Hematopoietic multipotent progenitor cell treated with erythropoietin and hydrocortisone succinate and interleukin-3 and kit ligand, for 17 days (in vitro differentiated cells): ENCODE results near the gene XRRA1.

ENCODE experiments used
- DNase-seq: peaks from one replicate; pipeline ENCODE4 v3.0.0-alpha.2; 2015; ENCODE audit warnings: low spot score

XRRA1 gene

DNA sequence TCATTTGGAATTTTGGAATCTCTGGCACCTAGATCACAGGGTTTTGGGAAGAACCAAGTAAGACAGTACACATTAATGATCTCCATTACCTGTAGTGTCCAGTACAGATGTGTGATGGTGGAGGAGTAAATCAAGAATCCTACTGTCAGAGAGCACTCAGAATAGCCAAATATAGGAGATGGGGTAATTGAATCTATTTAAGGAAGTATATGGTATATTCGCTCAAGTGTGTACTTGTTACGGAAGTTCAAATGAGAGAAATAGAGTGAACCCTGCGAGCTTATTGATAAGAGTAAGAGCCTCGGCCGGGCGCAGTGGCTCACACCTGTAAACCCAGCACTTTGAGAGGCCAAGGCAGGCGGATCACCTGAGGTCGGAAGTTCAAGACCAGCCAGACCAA lies 2.3 kb upstream of the XRRA1 start:
- no peak for DNase-seq

DNA sequence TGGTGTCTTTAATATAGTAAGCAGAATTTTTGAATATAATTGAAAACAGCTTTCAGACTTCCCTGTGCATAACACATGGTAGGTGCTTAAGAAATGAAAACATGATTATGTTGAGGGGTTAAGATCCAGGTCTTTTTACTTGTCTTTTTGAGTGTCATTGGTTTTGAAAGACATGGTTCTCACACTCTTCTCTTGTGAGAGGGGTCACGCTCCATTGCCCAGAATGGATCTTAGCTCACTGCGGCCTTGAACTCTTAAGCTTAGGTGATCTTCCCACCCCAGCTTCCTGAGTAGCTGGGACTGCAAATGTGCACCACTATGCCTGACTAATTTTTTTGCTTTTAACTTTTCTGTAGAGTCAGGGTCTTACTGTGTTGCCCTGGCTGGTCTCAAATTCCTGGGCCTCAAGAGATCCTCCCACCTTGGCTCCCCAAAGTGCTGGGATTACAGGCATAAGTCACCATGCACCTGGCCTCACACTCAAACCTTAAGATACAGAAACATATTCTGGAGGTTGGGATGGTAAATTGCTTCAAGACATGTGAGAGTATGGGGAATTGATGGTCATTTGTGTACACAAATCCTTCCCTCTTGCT lies 1.6 kb upstream of the XRRA1 start:
- no peak for DNase-seq

DNA sequence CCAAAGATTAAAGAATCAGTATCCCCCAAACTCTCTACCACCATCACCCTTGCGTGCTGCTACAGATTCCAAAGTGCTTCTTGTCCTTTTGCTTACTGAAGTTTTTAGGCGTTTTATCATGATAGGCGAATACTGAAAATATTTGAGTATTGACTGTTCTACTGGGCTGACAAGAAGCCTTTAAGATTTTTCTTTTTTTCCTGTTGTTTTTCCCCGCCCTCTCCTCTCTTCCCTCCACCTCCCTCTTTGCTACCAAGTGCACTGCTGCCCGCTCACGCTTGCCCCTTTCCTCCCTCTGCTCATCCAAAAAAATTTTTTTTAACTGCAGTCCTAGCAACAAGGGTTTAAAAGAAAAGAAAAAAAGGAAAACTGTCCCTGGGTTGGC lies 854 bp upstream of the XRRA1 start:
- no peak for DNase-seq

DNA sequence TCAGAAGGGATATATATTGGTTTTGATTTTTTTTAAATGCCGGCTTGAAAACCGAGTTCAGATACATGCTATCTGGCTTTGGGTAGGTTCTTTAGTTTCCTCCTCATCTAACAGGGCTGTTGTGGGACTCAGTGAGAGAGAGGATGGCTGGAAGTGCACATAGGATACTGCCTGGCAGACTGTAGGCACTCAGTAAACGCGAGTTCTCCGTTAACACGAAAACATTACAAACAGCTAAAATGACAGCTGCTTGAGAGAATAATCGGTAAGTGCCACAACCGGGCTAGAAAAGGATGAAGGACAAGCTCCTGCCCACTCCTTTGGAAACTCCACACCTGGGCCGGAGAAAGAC lies 369 bp downstream of the XRRA1 start:
- no peak for DNase-seq

DNA sequence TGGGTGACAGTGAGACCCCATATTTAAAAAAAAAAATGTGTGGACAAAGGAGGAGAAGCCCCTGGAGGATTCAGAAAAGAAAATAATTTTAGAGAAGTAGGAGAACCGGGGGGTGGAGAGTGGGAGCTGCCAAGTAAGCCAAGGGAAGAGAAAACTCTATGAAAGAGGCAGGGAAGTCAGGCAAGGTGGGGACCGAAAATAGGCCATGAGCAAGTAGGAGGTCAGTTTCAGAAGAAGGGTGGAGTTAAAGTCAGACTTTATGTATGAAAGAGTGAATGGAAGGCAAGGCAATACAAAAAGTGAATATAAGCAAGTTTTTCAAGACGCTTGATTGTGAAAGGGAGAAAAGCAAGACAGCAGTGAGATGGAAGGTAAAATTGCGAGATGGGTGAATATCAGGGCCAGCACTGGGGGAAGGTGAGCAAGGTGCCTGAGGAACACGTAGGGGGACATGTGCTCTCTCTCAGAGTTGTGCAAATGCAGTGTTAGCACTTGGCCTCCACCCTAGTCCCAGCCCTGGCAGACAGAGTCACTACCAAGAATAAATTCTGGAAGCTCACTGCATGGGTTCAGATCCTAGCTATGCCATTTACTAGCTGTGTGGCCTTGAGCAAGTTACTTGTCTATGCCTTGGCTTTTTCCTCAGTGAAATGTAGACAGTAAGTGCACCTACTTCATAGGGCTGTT lies 6.7 kb downstream of the XRRA1 start:
- no peak for DNase-seq

DNA sequence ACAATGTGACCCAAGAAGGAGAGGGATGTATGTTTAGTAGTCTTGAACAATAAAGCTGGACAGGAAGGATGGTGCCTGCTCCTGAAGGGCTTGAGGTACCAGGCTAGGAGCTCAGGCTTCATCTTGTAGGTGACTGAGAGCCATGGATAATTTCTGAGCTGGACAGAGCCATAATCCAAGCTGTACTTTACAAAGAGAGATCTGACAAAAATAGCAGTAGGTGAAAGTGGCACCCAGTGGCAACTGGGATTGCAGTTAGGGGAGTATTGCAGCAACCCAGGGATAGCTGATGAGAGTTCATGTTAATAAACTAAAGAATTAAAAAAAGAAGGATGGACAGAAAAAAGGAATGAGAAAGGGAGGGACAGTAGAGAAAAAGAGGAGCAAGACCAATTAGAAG lies 7.4 kb downstream of the XRRA1 start:
- no peak for DNase-seq

DNA sequence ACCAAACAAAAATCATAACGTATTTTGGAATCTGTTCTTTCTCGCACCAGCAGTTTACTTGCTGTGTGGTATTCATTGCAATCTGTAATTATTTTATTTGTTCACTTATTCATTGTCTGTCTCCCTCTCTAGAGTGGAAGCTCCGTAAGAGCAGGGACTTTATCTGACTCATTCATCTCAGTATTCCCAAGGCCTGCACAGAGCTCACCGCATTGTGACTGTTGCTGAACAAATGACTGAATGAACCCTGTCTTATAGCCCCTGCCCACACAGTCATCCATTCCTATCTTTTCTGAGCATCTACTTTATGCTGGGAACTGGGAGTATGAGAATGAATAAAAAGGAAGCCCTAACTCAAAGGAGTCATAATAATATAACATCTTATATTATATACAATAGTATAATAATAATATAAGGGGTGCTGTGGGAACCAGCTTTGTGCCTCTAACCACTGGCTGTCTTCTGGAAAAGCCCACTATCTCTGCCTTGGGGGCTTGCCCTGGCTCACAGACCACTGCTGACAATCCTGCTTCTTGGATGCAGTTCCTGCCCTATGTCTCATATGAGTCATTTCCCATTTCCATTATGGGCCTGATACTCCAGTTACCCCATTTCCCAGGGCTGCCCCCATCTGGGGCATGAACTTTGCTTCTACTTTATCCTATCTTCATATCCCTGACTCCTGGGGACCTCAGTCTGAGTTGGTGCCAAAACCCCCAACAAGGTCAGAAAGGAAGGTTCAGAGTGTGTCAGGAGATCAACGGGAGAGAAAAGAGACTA lies 11.0 kb downstream of the XRRA1 start:
- DNase-seq: no peak

DNA sequence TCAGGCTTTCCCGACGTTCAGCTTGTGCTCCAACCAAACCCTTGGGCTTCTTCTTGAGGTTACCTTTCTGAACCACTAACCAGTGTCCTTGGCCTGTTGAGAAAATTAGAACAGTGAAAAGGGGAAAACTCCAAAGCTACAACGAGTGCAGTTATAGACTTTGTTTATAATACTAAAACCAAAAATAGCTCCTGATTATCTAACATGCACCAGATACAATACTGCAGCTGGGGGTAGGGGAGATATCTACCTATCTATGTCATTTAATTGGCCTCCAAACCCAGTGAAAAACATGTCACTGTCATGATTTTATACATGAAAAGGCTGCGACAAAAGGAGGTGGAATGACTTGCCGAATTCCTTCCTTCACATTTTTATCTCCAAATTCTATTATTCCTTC lies 11.9 kb downstream of the XRRA1 start:
- no peak for DNase-seq

DNA sequence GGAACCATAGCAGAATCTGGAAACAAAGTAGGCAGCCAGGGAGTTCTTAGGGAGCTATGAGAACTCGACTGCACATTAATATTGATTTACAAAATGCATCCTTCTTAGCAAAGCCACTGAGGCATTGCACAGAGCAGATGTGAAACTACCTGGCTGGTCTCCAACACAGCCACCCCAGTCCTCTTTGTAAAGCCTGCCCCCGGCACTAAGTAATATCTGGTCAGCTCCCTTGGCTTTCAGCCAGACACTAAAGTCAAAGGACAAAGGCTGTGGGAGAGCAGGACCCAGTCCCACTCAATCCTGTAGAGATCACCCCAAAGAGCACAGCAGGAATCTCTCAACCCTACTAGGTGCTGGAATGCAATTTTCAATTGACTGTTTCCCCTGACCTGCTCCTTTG lies 12.8 kb downstream of the XRRA1 start:
- no peak for DNase-seq

DNA sequence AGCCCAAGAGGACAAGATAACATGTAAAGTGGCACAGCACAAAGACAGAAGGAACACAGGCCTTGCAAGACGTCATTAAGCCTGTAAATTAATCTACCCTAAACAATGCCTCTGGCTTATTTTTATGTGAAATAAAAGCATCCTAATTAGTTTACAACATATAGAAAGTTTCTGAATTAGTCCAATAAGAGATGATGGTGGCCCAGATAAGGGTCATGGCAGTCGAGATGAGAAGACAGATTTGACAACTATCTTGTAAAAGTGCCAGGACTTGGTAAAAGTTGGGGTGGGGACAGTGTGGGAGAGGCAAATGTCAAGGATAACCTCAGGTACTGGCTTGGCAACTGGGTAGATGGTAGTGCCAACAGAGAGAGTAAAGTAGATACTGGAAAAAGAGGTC lies 13.6 kb downstream of the XRRA1 start:
- no peak for DNase-seq

DNA sequence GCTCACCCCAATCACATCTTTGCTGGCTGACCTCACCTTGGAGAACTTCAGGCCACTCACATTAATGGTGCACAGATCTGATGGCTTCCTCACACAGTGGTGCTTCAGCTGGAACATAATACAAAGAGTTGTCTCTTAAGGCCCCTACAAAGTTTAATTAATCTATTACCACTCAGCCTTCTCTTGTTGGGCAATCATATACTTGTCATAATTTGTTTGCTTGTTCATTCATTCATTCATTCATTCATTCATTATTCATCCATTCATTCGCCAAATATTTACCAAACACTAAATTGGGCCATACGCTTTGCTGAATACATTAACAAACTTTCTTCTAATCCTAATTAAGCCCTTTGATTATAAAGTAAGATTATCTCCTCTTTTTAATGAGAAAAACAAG lies 15.1 kb downstream of the XRRA1 start:
- DNase-seq: no peak

DNA sequence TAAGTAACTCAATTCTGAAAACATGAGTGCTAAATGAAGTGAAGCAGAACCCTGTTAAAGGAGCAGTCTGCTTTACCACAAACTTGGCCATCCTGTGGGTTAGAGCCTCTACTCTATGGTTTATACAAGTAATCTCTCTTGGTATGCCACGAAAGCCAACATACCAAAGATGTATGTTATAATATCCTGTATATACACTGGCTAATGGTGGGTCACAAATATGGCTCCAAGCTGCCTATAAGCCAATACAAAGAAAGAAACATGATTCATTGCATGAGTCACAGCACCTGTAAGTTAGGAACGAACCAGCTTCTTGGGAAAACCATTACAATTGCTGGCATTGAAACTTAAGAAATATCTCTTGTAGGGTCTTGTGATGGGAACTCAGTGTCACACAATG lies 16.1 kb downstream of the XRRA1 start:
- DNase-seq: no peak

DNA sequence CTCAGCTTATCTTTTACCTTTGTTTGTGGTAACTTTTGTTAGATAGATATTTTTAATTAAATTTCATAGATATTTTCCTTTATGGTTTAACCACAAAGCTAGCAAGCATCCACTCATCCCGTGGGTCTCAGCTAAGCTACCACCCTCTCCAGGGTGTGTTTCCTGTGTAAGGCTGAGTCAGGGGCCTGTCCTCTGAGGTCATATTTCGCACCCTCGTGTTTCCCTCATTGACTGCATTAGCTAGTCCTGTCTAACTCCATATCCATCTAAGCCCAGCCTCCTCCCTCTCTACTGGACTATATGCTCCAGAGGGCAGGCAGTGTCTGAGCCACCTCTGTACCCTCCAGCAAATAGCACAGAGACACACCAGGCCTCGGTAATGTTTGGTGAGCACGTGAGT lies 16.7 kb downstream of the XRRA1 start:
- DNase-seq: no peak

DNA sequence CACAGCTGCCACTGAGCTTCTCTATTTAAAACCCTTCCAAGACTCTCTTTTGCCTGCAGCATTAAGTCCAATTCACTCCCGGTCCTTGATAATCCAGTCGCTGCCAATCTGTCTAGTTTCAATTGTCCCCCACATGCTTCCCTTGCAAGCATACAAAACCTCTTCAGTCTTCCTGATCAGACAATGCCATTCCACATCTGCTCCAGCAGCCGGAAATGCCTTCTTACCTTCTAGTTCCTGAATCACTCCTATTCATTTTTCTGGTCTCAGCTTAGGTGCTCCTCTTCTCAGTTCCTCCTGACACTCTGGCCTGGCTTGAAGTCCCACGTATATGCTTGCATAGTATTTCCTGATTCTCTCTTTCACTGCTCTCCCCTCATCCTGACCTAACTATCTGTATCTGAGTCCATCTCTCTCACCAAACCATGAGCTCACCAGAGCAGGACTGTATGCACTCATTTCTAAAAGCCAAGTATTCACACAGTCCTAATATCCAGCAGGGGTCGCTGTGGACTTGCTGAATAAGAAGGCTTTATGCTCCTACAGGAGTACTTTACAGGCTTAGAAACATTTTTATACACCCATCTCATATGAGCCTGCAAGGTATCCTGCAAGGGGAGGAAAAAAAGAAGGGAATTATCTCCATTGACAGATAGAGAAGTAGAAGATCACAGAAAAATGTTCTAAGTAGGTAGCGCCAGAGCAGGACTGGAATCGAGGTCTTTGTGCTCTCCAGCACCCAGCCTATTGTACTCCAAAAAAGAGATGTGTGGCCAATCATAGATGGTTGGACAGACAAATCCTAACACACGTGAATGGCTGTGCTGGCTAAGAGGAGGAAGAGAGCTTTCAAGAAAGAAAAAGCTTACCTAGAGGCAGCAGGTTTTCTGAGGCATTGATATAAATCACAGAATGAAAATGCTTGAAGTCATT lies 19.2 kb downstream of the XRRA1 start:
- DNase-seq: peak; percentile 90

DNA sequence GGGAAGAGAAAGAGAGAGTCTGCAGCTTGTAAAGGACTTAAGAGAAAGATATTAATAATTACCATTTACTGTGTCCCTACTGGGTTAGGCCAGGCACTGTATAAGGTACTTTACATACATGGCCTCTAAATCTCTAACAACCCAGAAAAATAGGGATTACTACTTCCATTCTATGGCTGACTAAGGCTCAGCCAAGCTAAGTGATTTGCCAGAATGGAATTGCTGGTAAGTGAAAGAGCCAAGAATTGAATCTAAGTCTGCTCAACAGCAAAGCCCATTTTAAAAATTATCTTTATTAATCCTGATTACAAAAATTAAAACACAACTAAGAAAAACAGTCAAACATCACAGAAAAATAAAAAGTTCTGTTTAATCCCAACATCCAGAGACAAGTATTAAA lies 21.4 kb downstream of the XRRA1 start:
- DNase-seq: no peak

DNA sequence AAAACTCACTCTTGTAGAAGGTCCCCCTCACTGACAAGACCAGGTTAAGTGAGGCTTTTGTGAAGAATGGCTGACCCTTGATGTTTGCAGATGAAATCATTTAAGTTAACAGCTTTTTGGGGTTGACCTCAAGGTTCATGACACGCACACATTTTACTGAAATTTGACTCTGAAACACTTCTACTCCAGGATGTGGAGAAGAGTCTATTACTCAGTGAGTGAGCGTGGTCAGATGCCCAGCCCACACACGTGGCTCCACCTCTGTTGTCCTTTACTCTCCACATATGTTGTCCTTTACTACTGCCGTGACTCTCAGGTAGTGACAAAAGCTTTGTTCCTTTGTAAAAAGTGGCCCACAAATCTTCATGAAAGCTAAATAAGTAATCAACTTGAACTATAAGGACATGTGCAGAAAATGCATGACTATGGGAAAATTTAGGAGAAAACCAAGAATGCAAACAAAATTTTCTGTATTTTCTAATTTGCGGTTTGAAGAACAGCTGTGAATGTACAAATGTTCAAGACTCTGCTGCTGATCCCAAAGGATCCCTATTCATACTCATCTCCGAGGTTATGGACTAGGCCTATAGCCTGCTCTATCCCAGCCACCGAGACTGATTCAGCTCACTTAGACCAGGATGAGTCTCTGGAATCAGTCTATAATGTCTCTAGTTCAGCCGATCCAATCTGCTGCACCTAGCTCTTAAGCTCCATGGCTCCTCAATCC lies 22.4 kb downstream of the XRRA1 start:
- no peak for DNase-seq

DNA sequence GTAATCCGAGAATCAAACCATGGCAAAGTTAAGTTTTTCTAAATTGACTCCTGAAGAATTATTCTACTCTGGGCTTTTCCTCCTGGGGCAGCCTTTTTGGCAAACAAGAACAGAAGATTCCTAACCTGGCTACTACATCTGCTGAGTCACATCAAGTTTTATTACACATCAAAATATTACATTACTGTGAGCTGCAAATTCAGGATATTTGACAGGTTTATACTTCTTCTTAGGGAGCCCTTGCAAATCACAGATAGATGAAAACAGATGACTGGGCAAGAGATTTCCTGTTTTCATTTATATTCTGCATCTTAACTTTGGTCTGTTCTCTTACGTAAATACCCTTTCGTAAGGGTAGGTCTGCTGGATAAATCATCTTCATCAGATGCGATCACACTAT lies 23.6 kb downstream of the XRRA1 start:
- DNase-seq: no peak

DNA sequence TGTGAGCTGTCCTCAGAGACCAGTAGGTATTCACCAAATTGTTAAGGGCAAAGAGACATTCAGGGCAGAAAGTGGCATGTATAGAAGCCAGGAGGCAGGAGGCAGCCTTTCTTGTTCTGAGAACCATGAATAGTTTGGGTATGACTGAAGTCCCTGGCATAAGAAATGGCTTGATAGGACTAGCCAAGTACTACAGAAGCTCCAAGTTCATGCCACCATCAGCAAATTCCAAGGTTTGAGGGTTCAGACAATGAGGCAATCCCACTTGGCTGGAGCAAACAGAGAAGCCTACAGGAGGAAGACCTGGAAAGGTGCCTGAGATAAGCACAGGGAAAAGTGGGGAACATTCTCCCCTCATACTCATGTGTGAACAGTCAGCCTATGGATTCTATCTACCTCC lies 25.8 kb downstream of the XRRA1 start:
- DNase-seq: no peak

DNA sequence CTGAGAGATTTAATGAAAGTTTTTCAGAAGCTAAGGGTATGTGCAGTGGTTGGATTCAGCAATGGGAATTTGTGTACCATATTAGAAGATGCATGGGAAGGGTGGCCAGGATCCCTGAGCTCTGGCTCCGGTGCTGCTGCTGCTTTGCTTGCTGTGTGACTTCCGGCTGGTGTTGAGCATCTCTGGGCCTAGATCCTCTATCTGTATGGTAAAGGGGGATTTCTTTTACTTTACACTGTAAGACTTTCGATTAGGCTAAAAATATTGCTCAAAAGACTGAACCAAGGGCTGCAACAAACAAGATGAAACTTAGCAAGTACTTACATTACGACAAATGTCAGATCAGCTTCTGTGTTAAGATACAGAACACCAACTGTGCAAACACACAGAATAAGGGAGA lies 39.1 kb downstream of the XRRA1 start:
- DNase-seq: no peak

DNA sequence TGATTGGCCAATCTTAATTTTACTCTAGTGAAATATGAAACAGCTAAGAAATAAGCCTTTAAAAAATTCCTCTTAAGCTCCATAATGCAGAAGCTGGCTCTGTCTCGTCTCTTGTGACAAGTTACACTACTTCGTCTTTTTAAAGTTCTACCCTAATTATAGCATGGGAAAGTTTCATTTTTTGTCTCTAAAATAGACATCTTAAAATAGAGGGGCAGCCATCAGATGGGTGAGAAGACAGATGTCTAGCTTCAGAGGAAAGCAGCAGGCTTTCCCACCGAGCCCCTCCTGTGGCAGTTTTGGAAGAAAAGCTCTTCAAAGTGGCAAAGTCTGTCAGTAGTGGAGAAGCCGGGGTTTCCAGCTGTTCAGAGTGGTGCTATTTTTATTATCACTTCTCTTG lies 39.5 kb downstream of the XRRA1 start:
- no peak for DNase-seq

DNA sequence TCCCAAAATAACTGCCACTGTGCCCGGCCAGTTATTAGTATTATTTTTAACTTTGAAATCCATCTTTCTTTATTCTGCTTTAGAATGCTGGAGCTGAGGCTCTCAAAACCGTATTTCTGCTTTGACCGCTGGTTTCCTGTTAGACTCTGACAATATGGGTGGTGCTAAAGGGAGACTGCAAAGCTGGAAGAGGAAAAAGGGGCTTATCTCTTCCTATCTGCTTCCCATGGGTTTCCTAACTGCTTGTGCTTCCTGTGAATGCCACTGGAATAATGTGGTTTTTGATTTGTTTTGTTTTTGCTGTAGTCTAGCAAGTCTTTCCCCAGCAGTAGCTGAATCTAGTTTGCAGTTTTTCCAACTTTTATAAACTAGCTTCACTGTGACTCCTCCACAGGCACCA lies 43.6 kb downstream of the XRRA1 start:
- no peak for DNase-seq

DNA sequence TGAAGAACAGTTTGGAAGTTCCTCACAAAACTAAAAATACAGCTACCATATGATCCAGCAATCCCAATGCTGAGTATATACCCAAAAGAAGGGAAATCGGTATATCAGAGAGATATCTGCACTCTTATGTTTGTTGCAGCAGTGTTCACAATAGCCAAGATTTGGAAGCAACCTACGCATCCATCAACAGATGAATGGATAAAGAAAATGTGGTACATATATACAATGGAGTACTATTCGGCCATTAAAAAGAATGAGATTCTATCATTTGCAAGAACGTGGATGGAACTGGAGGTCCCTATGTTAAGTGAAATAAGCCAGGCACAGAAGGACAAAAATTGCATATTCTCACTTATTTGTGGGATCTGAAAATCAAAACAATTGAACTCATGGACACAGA lies 46.5 kb downstream of the XRRA1 start:
- DNase-seq: no peak
